Loucy (cell line): ENCODE measurements around the gene ATP1A3.

Experiments used
- H2AFZ ChIP-seq: fragments of 200-600 bp; sonication (generic); 2 replicates; pipeline ENCODE4 v1.6.0; 2016; ENCODE audit warnings: antibody characterized with exemption, mild to moderate bottlenecking, low read length, moderate library complexity
- H3F3A ChIP-seq: fragments of 200-600 bp; 2 replicates; pipeline ENCODE4 v1.6.0; 2016; ENCODE audit warnings: antibody characterized with exemption, low read depth, mild to moderate bottlenecking
- H3K27me3 ChIP-seq: fragments of 200-600 bp; sonication (generic); 2 replicates; pipeline ENCODE4 v1.6.1; 2014; ENCODE audit warnings: low read length, mild to moderate bottlenecking; ENCODE audit not compliant: insufficient read depth, poor library complexity, severe bottlenecking
- H3K36me3 ChIP-seq: fragments of 200-600 bp; sonication (generic); 2 replicates; pipeline ENCODE4 v1.6.1; 2016; ENCODE audit warnings: low read length; ENCODE audit not compliant: insufficient read depth
- H3K4me1 ChIP-seq: fragments of 200-600 bp; sonication (generic); 2 replicates; pipeline ENCODE4 v1.5.1; 2014; ENCODE audit warnings: low read length, mild to moderate bottlenecking; ENCODE audit not compliant: insufficient read depth, poor library complexity, severe bottlenecking
- H3K4me2 ChIP-seq: fragments of 200-600 bp; sonication (generic); 2 replicates; pipeline ENCODE4 v1.6.0; 2014; ENCODE audit warnings: antibody characterized with exemption, low read length, low read depth, mild to moderate bottlenecking; ENCODE audit not compliant: poor library complexity, severe bottlenecking
- H3K4me3 ChIP-seq: fragments of 200-600 bp; sonication (generic); 2 replicates; pipeline ENCODE4 v1.5.1; 2014; ENCODE audit warnings: low read length, mild to moderate bottlenecking, mixed read lengths; ENCODE audit not compliant: poor library complexity, severe bottlenecking
- H3K79me2 ChIP-seq: fragments of 200-600 bp; sonication (generic); 2 replicates; pipeline ENCODE4 v1.6.1; 2014; ENCODE audit warnings: low read length; ENCODE audit not compliant: insufficient read depth
- H3K9ac ChIP-seq: fragments of 200-600 bp; sonication (generic); 2 replicates; pipeline ENCODE4 v1.6.0; 2014; ENCODE audit warnings: mild to moderate bottlenecking, low read depth, low read length, moderate library complexity; ENCODE audit not compliant: poor library complexity, severe bottlenecking
- H3K9me2 ChIP-seq: fragments of 200-600 bp; sonication (generic); replicated peaks from 2 replicates; pipeline ENCODE4 v1.6.1; 2016; ENCODE audit warnings: low read depth, low read length, mixed read lengths
- H3K9me3 ChIP-seq: fragments of 200-600 bp; sonication (generic); 2 replicates; pipeline ENCODE4 v1.6.1; 2014; ENCODE audit warnings: mild to moderate bottlenecking, antibody characterized with exemption, low read length, low read depth; ENCODE audit not compliant: insufficient read depth
- H4K20me1 ChIP-seq: fragments of 200-600 bp; sonication (generic); 2 replicates; pipeline ENCODE4 v1.6.0; 2014; ENCODE audit warnings: antibody characterized with exemption, low read length, mild to moderate bottlenecking; ENCODE audit not compliant: insufficient read depth, poor library complexity, severe bottlenecking
- EZH2phosphoT487 ChIP-seq: fragments of 200-600 bp; IDR thresholded peaks from 2 replicates; pipeline ENCODE4 v1.6.1; 2018; ENCODE audit warnings: antibody characterized with exemption, mild to moderate bottlenecking, moderate library complexity, borderline replicate concordance
- TF ChIP-seq, protein P1 (sequence below): fragments of 200-600 bp; sonication (generic); conservative IDR thresholded peaks from 2 replicates; pipeline ENCODE4 v1.5.1; 2014; ENCODE audit warnings: mild to moderate bottlenecking, antibody characterized with exemption, low read length

Gene ATP1A3

DNA sequence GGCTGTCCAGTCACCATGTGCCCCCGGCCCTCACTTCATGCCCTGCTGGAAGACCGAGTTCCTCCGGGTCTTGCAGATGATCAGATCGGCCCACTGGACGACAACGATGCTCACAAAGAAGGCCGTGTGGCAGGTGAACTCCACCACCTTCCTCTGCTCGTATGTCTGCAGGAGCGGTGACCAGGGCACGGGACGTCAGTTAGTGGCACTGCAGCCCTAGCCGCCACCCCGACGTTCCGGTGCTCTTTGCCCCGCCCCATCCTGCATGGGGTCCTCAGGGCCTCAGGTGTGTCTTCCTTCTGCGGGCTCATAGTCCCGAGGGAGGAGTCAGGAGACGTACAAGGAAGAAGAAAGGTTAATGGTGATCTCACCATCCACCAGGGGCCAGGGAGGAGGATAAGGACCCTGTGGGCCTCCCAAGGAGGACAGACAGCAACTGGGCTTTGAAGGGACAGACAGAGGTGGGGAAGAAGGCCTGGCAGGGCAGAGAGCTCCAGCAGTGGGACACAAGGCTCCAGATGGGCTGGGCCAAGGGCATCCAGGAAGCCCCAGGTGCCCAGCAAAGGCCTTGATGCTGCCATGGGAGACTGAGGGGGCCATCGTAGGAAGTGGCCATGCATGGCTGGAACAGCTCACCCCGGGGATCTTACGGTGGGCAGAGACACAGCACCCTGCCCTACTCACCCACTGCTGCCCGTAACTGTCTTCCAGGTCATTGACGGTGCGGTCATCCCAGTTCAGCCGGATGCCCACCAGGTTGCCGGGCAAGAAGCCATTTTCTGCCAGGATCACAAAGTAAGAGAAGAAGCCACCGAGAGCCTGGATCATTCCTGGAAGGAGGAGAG lies 25.1 kb downstream of the ATP1A3 start:
- H4K20me1 ChIP-seq: no peaks in the 10 kb centered on the region
- H3F3A ChIP-seq: no peaks in the 10 kb centered on the region
- H2AFZ ChIP-seq: no peak overlapping the region
- H3K79me2 ChIP-seq: no peaks in the 10 kb centered on the region
- no peaks in the 10 kb centered on the region for H3K27me3 ChIP-seq
- no peaks in the 10 kb centered on the region for H3K36me3 ChIP-seq
- H3K4me2 ChIP-seq: no peak overlapping the region
- no peak overlapping the region for H3K4me3 ChIP-seq
- H3K9me2 ChIP-seq: no peaks in the 10 kb centered on the region
- no peaks in the 10 kb centered on the region for H3K4me1 ChIP-seq
- H3K9me3 ChIP-seq: no peaks in the 10 kb centered on the region
- no peak for TF ChIP-seq EZH2phosphoT487
- TF ChIP-seq, protein P1, sequence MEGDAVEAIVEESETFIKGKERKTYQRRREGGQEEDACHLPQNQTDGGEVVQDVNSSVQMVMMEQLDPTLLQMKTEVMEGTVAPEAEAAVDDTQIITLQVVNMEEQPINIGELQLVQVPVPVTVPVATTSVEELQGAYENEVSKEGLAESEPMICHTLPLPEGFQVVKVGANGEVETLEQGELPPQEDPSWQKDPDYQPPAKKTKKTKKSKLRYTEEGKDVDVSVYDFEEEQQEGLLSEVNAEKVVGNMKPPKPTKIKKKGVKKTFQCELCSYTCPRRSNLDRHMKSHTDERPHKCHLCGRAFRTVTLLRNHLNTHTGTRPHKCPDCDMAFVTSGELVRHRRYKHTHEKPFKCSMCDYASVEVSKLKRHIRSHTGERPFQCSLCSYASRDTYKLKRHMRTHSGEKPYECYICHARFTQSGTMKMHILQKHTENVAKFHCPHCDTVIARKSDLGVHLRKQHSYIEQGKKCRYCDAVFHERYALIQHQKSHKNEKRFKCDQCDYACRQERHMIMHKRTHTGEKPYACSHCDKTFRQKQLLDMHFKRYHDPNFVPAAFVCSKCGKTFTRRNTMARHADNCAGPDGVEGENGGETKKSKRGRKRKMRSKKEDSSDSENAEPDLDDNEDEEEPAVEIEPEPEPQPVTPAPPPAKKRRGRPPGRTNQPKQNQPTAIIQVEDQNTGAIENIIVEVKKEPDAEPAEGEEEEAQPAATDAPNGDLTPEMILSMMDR: no peak
- no peak overlapping the region for H3K9ac ChIP-seq

DNA sequence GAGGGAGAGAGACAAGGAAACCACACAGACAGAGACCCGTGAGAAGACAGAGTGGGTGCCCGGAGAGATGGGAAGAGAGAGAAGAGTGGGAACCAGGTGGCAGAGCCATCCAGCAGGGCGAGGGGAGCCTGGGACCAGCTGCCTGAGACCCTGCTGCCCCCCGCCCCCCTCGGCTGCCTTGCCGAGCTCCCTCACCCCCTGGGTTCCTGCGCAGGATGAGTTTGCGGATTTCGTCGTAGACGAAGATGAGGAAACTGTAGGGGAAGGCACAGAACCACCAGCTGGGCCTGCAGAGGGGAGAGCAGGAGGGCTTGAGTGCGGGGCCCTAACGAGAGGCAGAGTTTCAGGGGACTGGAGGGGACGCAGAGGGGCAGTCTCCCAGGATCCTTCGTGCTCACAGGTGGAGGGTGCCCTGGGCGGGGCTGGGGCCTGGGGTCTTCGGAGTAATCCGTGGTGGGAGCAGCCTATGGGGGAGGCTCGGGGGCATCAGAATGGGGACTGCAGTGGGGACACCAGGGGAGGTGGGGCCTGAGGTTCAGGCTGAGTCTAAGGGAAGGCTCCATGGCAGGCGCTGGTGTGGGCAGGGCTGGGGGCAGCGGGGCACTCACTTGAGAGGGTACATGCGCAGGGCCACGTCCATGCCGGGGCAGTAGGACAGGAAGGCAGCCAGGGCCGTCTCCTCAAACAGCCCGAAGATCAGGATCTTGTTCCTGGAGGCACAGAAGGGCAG lies 26.8 kb downstream of the ATP1A3 start:
- Histone ChIP-seq H3K9me3 (no peaks in the 10 kb centered on the region), H3K9ac (no peak overlapping the region), H3K9me2 (no peaks in the 10 kb centered on the region), H4K20me1 (no peaks in the 10 kb centered on the region), H3K4me3 (no peak overlapping the region), H3K27me3 (no peaks in the 10 kb centered on the region), H3F3A (no peaks in the 10 kb centered on the region), H3K4me2 (no peak overlapping the region), H3K4me1 (no peaks in the 10 kb centered on the region), H3K79me2 (no peaks in the 10 kb centered on the region), H3K36me3 (no peaks in the 10 kb centered on the region), H2AFZ (no peak overlapping the region)
- TF ChIP-seq EZH2phosphoT487: no peak
- TF ChIP-seq, protein P1: no peak

DNA sequence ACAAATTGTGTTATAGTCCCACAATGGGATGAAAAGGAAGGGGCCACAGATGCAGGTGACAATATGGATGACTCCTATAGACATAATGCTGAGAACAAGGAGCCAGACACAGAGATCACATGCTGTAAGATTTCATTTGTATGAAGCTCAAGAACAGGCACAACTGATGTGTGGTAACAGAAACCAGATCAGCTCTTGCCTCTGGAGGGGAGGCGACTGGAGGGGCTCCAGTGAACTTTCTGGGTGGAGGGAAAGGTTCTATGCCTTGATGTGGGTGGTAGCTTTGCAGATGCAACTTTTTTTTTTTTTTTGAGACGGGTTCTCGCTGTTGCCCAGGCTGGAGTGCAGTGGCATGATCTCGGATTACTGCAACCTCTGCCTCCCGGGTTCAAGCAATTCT lies 28.9 kb downstream of the ATP1A3 start:
- TF ChIP-seq, protein P1: no peak
- TF ChIP-seq EZH2phosphoT487: no peak
- no peaks in the 10 kb centered on the region for H3K4me1 ChIP-seq

More for the DNA sequence above, 28.9 kb downstream of the ATP1A3 start:
- Histone ChIP-seq H3K27me3 (no peaks in the 10 kb centered on the region), H3K4me2 (no peak overlapping the region), H3K9ac (no peak overlapping the region), H3K79me2 (no peaks in the 10 kb centered on the region), H4K20me1 (no peaks in the 10 kb centered on the region), H3K4me3 (no peak overlapping the region), H3K36me3 (no peaks in the 10 kb centered on the region), H3F3A (no peaks in the 10 kb centered on the region), H3K9me3 (no peaks in the 10 kb centered on the region), H3K9me2 (no peaks in the 10 kb centered on the region), H2AFZ (no peak overlapping the region)
